Endothelial cell of umbilical vein (primary cell): ENCODE data around the gene STARD6. TPM values are rescaled to one million over a fixed set of nuclear protein-coding genes. Genes with fewer than 3 reads are reported as not detected.

ENCODE experiments used
- BruUV-seq: library from RNA; stranded (reverse); fragments of 400-500 nt; replicated peaks from 2 replicates; lab custom pipeline; 2021; lab: Mats Ljungman, UMichigan
- CTCF ChIA-PET: fragments of 300-600, 350-600 bp; sonication (Branson Sonifier 250); formaldehyde crosslinking; loops from one replicate; lab custom pipeline; 2021; ENCODE audit warnings: antibody characterized with exemption, inconsistent platforms; lab: Charles Lee
- POLR2A ChIA-PET: fragments of 300-600, 350-600 bp; sonication (Branson Sonifier 250); formaldehyde crosslinking; loops from one replicate; lab custom pipeline; 2021; ENCODE audit warnings: antibody characterized with exemption, inconsistent platforms; lab: Charles Lee
- DNase-seq: peaks from one replicate; pipeline ENCODE4 v3.0.0-alpha.2; 2011; ENCODE audit warnings: low read depth, low spot score
- FAIRE-seq: peaks from 2 replicates; lab custom pipeline; 2011; peaks lifted over from hg19 to GRCh38; lab: Jason Lieb, UNC
- H2AFZ ChIP-seq: 2 replicates; pipeline ENCODE4 v1.6.0; 2012; ENCODE audit warnings: low read depth, low read length, control low read depth, inconsistent platforms
- H3K27ac ChIP-seq: 2 replicates; pipeline ENCODE4 v1.5.1; 2011; ENCODE audit warnings: low read depth, mild to moderate bottlenecking, control low read depth, low read length, moderate library complexity; ENCODE audit not compliant: insufficient read depth
- H3K27me3 ChIP-seq, 2 experiments: 2 replicates each; pipeline versions ENCODE4 v1.6.0 to v1.6.1; 2011; ENCODE audit warnings: low read length in 2 of 2, mixed read lengths in 1 of 2; ENCODE audit not compliant: control insufficient read depth in 2 of 2, insufficient read depth in 2 of 2
- H3K36me3 ChIP-seq, 2 experiments: 2 replicates in 1 of 2; 3 replicates in 1 of 2; pipeline ENCODE4 v1.5.1; 2011; ENCODE audit warnings: low read length in 2 of 2, mild to moderate bottlenecking in 1 of 2, moderate library complexity in 1 of 2; ENCODE audit not compliant: control insufficient read depth in 2 of 2, insufficient read depth in 2 of 2; ENCODE audit errors: extremely low read depth in 1 of 2
- H3K4me1 ChIP-seq: 3 replicates; pipeline ENCODE4 v1.5.1; 2011; ENCODE audit warnings: mild to moderate bottlenecking, low read length; ENCODE audit not compliant: control insufficient read depth, insufficient read depth; ENCODE audit errors: extremely low read depth
- H3K4me2 ChIP-seq: 2 replicates; pipeline ENCODE4 v1.6.1; 2011; ENCODE audit warnings: low read length, control low read depth, mixed read lengths; ENCODE audit not compliant: insufficient read depth
- H3K4me3 ChIP-seq, 3 experiments: fragments of 200-600 bp in 1 of 3; sonication (generic), shearing (Covaris generic) in 1 of 3; replicated peaks in 1 of 3; 2 replicates each; pipeline ENCODE4 v1.5.1; 2011 to 2016; ENCODE audit warnings: control low read depth in 3 of 3, low read length in 3 of 3, mild to moderate bottlenecking in 2 of 3, inconsistent platforms in 1 of 3, low read depth in 1 of 3, moderate library complexity in 1 of 3; ENCODE audit not compliant: insufficient read depth in 1 of 3
- H3K79me2 ChIP-seq: 2 replicates; pipeline ENCODE4 v1.6.0; 2012; ENCODE audit warnings: low read length, inconsistent platforms; ENCODE audit not compliant: control insufficient read depth, insufficient read depth
- H3K9ac ChIP-seq: replicated peaks from 2 replicates; pipeline ENCODE3; 2011; ENCODE audit warnings: low read length, control low read depth; ENCODE audit not compliant: insufficient read depth; ENCODE audit errors: extremely low read depth
- H3K9me1 ChIP-seq: replicated peaks from 3 replicates; pipeline ENCODE4 v1.6.0; 2011; ENCODE audit warnings: mild to moderate bottlenecking, low read length; ENCODE audit not compliant: control insufficient read depth, insufficient read depth; ENCODE audit errors: extremely low read depth
- H3K9me3 ChIP-seq: replicated peaks from 2 replicates; pipeline ENCODE4 v1.5.1; 2012; ENCODE audit warnings: low read length, inconsistent platforms; ENCODE audit not compliant: control insufficient read depth, insufficient read depth
- H4K20me1 ChIP-seq: replicated peaks from 2 replicates; pipeline ENCODE3; 2011; ENCODE audit warnings: mild to moderate bottlenecking, low read length; ENCODE audit not compliant: control insufficient read depth, insufficient read depth; ENCODE audit errors: extremely low read depth
- CTCF ChIP-seq, 2 donors: IDR thresholded peaks; 1 replicate in 1 of 2; 2 replicates in 1 of 2; pipeline ENCODE4 v1.5.1; 2011; ENCODE audit warnings: low read length in 2 of 2, mild to moderate bottlenecking in 2 of 2, moderate library complexity in 2 of 2, control low read depth in 1 of 2, inconsistent platforms in 1 of 2, low read depth in 1 of 2; ENCODE audit not compliant: insufficient read depth in 1 of 2; ENCODE audit errors: extremely low read depth in 1 of 2
- EZH2 ChIP-seq: IDR thresholded peaks from 2 replicates; pipeline ENCODE4 v1.6.1; 2012; ENCODE audit warnings: borderline replicate concordance, low read depth, mild to moderate bottlenecking, moderate library complexity, low read length, inconsistent platforms; ENCODE audit not compliant: severe bottlenecking
- FOS ChIP-seq: IDR thresholded peaks from 2 replicates; pipeline ENCODE4 v1.6.1; 2011; ENCODE audit warnings: mild to moderate bottlenecking, low read length, moderate library complexity, borderline replicate concordance; ENCODE audit not compliant: insufficient read depth
- GATA2 ChIP-seq: IDR thresholded peaks from 2 replicates; pipeline ENCODE4 v1.7.0; 2011; ENCODE audit warnings: low read depth, mild to moderate bottlenecking, moderate library complexity, mixed read lengths, low read length; ENCODE audit not compliant: insufficient read length, insufficient read depth
- JUN ChIP-seq: IDR thresholded peaks from 2 replicates; pipeline ENCODE4 v1.6.1; 2011; ENCODE audit warnings: borderline replicate concordance, low read depth; ENCODE audit not compliant: insufficient read length, insufficient read depth
- MYC ChIP-seq: IDR thresholded peaks from one replicate; pipeline ENCODE4 v1.6.1; 2011; ENCODE audit warnings: mild to moderate bottlenecking, low read depth, low read length
- POLR2A ChIP-seq: IDR thresholded peaks from 2 replicates; pipeline ENCODE4 v1.6.1; 2012; ENCODE audit warnings: low read depth, mild to moderate bottlenecking, control low read depth, low read length
- POLR2AphosphoS5 ChIP-seq: IDR thresholded peaks from 2 replicates; pipeline ENCODE4 v1.6.1; 2012; ENCODE audit warnings: low read depth, mild to moderate bottlenecking, control low read depth, low read length, moderate library complexity; ENCODE audit not compliant: insufficient read depth
- dilution Hi-C: fragments of 300-500 bp; cut with MboI; formaldehyde crosslinking; loops from one replicate; pipeline ENCODE4 v1.15.0; 2019; ENCODE audit warnings: low sequenced_read_pairs; ENCODE audit not compliant: extremely low pct_ligation_motif_present
- intact Hi-C: fragments of 100-400 bp; cut with micrococcal nuclease; formaldehyde crosslinking; loops from one replicate; pipeline ENCODE4 v1.10.0; 2022
- polyA plus RNA-seq, 4 experiments: library from polyadenylated mRNA; depleted of rRNA in 3 of 4; stranded (reverse) in 3 of 4; unstranded in 1 of 4; fragments of >200 nt; gene quantifications; 2 replicates each; pipeline versions ENCODE4 v1.2.1 to v1.2.3, GENCODE V29; 2011 to 2012; ENCODE audit warnings: missing spikeins in 1 of 4
- total RNA-seq: library from RNA; stranded (reverse); gene quantifications from 2 replicates; pipeline ENCODE4 v1.2.3, GENCODE V29; 2021
- TF ChIP-seq, protein P1 (sequence below): IDR thresholded peaks from 2 replicates; pipeline ENCODE4 v1.6.1; 2011; ENCODE audit not compliant: insufficient read depth, insufficient read length

STARD6 gene
- total and polyA plus RNA-seq, 2 donors (not counting 3 experiments of a cell fraction or from before 2014, with no cell fraction given), result not detected

- no peaks in the 10 kb centered on the region for H3K4me1 ChIP-seq
- no peaks in the 10 kb centered on the region for H3K9me1 ChIP-seq
- H3K27ac ChIP-seq, result no peak overlapping the region
- no peak overlapping the region for H3K9ac ChIP-seq
- DNase-seq (no peak), FAIRE-seq (no peak)
- H3K9me3 ChIP-seq, result no peaks in the 10 kb centered on the region
- H3K36me3 ChIP-seq, result no peaks in the 10 kb centered on the region
- TF ChIP-seq POLR2A, result no peak
- TF ChIP-seq FOS, result no peak
- TF ChIP-seq, protein P1, sequence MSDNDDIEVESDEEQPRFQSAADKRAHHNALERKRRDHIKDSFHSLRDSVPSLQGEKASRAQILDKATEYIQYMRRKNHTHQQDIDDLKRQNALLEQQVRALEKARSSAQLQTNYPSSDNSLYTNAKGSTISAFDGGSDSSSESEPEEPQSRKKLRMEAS, result no peak
- no peak for TF ChIP-seq POLR2AphosphoS5
- no peak for TF ChIP-seq CTCF (IDR thresholded peaks at IDR 0.05; ENCODE audit: extremely low read depth in 1 of 2, insufficient read depth in 1 of 2, low read depth in 1 of 2, low read length in 2 of 2)
- no peak for TF ChIP-seq MYC
- no peak for TF ChIP-seq GATA2
- TF ChIP-seq JUN, result no peak
- TF ChIP-seq EZH2, result no peak
- CTCF ChIA-PET, result no interaction called here
- H3K79me2 ChIP-seq, result no peaks in the 10 kb centered on the region
- no peaks in the 10 kb centered on the region for H4K20me1 ChIP-seq
- intact Hi-C loops (no loop called here), dilution Hi-C loops (no loop called here)
- peaks cover 2 to 3% of the 10 kb centered on the region in 2 experiments for H3K27me3 ChIP-seq
- H3K4me3 ChIP-seq, result no peak overlapping the region
- BruUV-seq, result no TSS peak
- H2AFZ ChIP-seq, result no peak overlapping the region
- POLR2A ChIA-PET, result no interaction called here
- H3K4me2 ChIP-seq, result no peak overlapping the region
Measured at GRCh38 chr18:54405290-54405689, 47.6 kb upstream of the STARD6 start.
